GM23338 (cell line): ENCODE results near the gene RNF223. TPM values are rescaled to one million over a fixed set of nuclear protein-coding genes. Genes with fewer than 3 reads are reported as not detected.

Source experiments
- ATAC-seq: fragments of 200-7000 bp; cut with Tn5 transposase; 3 replicates; pipeline ENCODE4 v1.9.1; 2020
- DNase-seq: peaks from one replicate; pipeline ENCODE4 v3.0.0-alpha.2; 2015; ENCODE audit warnings: low spot score
- H2AFZ ChIP-seq: fragments of 200-600 bp; sonication (generic); 2 replicates; pipeline ENCODE4 v1.8.0; 2016; ENCODE audit warnings: antibody characterized with exemption, mild to moderate bottlenecking, moderate library complexity
- H3F3A ChIP-seq: fragments of 200-600 bp; sonication (generic); replicated peaks from 2 replicates; pipeline ENCODE4 v1.8.0; 2017; ENCODE audit warnings: antibody characterized with exemption, mixed run types, low read depth
- H3K27ac ChIP-seq: fragments of 200-600 bp; sonication (generic); 2 replicates; pipeline ENCODE4 v1.6.1; 2016; ENCODE audit warnings: low read depth
- H3K27me3 ChIP-seq: fragments of 200-600 bp; sonication (generic); 2 replicates; pipeline ENCODE4 v1.8.0; 2016; ENCODE audit warnings: mild to moderate bottlenecking, mixed run types, moderate library complexity; ENCODE audit not compliant: insufficient read depth
- H3K36me3 ChIP-seq: fragments of 200-600 bp; sonication (generic); 2 replicates; pipeline ENCODE4 v1.8.0; 2016; ENCODE audit warnings: mild to moderate bottlenecking; ENCODE audit not compliant: insufficient read depth
- H3K4me1 ChIP-seq: fragments of 200-600 bp; sonication (generic); 2 replicates; pipeline ENCODE4 v1.8.0; 2016; ENCODE audit warnings: mild to moderate bottlenecking, moderate library complexity; ENCODE audit not compliant: insufficient read depth
- H3K4me2 ChIP-seq: fragments of 200-600 bp; sonication (generic); 2 replicates; pipeline ENCODE4 v1.7.1; 2017; ENCODE audit warnings: mixed run types
- H3K4me3 ChIP-seq: fragments of 200-600 bp; sonication (generic); 2 replicates; pipeline ENCODE4 v1.6.1; 2016; ENCODE audit warnings: mixed run types
- H3K79me2 ChIP-seq: fragments of 200-600 bp; sonication (generic); replicated peaks from 2 replicates; pipeline ENCODE4 v1.8.0; 2017; ENCODE audit warnings: mild to moderate bottlenecking; ENCODE audit not compliant: insufficient read depth
- H3K9me2 ChIP-seq: fragments of 200-600 bp; sonication (generic); 2 replicates; pipeline ENCODE4 v1.8.0; 2017; ENCODE audit not compliant: insufficient read depth
- H4K20me1 ChIP-seq: fragments of 200-600 bp; sonication (generic); replicated peaks from 2 replicates; pipeline ENCODE4 v1.8.0; 2017; ENCODE audit warnings: mild to moderate bottlenecking; ENCODE audit not compliant: insufficient read depth
- H3K27ac Mint-ChIP-seq: 2 replicates; pipeline ENCODE4 v1.8.0; 2020; ENCODE audit warnings: inconsistent platforms, mild to moderate bottlenecking, moderate library complexity, mixed read lengths
- H3K27me3 Mint-ChIP-seq: 3 replicates; pipeline ENCODE4 v1.8.0; 2022; ENCODE audit warnings: low read depth, mild to moderate bottlenecking, moderate library complexity, mixed read lengths, inconsistent platforms; ENCODE audit not compliant: insufficient read depth, poor library complexity
- H3K36me3 Mint-ChIP-seq: 3 replicates; pipeline ENCODE4 v1.8.0; 2021; ENCODE audit warnings: low read depth, mild to moderate bottlenecking, inconsistent platforms, moderate library complexity, mixed read lengths
- H3K4me1 Mint-ChIP-seq: 3 replicates; pipeline ENCODE4 v1.8.0; 2020; ENCODE audit warnings: mild to moderate bottlenecking, inconsistent platforms, mixed read lengths
- H3K4me3 Mint-ChIP-seq: 3 replicates; pipeline ENCODE4 v1.8.0; 2021; ENCODE audit warnings: moderate library complexity, mild to moderate bottlenecking, inconsistent platforms, mixed read lengths
- H3K9me3 Mint-ChIP-seq: 3 replicates; pipeline ENCODE4 v1.8.0; 2020; ENCODE audit warnings: moderate library complexity, mild to moderate bottlenecking, inconsistent platforms, mixed read lengths
- CREB1 ChIP-seq: fragments of 250-450 bp; sonication (Bioruptor Pico); IDR thresholded peaks from 2 replicates; pipeline ENCODE4 v1.5.0; 2020; ENCODE audit warnings: low read depth, mild to moderate bottlenecking, moderate library complexity
- EZH2 ChIP-seq: fragments of 200-600 bp; sonication (generic); IDR thresholded peaks from one replicate; pipeline ENCODE4 v1.8.0; 2017; ENCODE audit warnings: antibody characterized with exemption, mild to moderate bottlenecking, low read depth; ENCODE audit not compliant: unreplicated experiment
- EZH2phosphoT487 ChIP-seq: fragments of 200-600 bp; sonication (generic); IDR thresholded peaks from one replicate; pipeline ENCODE4 v1.8.1; 2018; ENCODE audit warnings: antibody characterized with exemption; ENCODE audit not compliant: unreplicated experiment
- JUNB ChIP-seq: IDR thresholded peaks from one replicate; pipeline ENCODE4 v1.6.1; 2016; ENCODE audit warnings: antibody characterized with exemption; ENCODE audit not compliant: unreplicated experiment
- NANOG ChIP-seq: IDR thresholded peaks from 2 replicates; pipeline ENCODE4 v1.6.1; 2016; ENCODE audit warnings: antibody characterized with exemption, borderline replicate concordance
- POLR2AphosphoS5 ChIP-seq: IDR thresholded peaks from 2 replicates; pipeline ENCODE4 v1.6.1; 2016; ENCODE audit warnings: antibody characterized with exemption, low read depth
- STAT1 ChIP-seq: IDR thresholded peaks from one replicate; pipeline ENCODE4 v1.6.1; 2016; ENCODE audit warnings: antibody characterized with exemption; ENCODE audit not compliant: unreplicated experiment
- ZNF114 ChIP-seq: fragments of 250-450 bp; sonication (Bioruptor Pico); IDR thresholded peaks from 2 replicates; pipeline ENCODE4 v1.5.0; 2020; ENCODE audit warnings: mild to moderate bottlenecking, moderate library complexity
- ZNF331 ChIP-seq: fragments of 250-450 bp; sonication (Bioruptor Pico); IDR thresholded peaks from 2 replicates; pipeline ENCODE4 v1.5.0; 2020; ENCODE audit warnings: low read depth, mild to moderate bottlenecking, moderate library complexity
- polyA plus RNA-seq: library from polyadenylated mRNA; unstranded; fragments of >200 nt; fragmentation: Nextera tagmentation; extraction: Ambion mirVana; gene quantifications from 2 replicates; pipeline ENCODE4 v1.2.1, GENCODE V29; 2016
- total RNA-seq: library from RNA; depleted of rRNA; stranded (reverse); fragments of >200 nt; shearing (Covaris generic); gene quantifications from 2 replicates; pipeline ENCODE4 v1.2.3, GENCODE V29; 2014
- TF ChIP-seq, protein P1 (sequence below): fragments of 250-450 bp; sonication (Bioruptor Pico); IDR thresholded peaks from 2 replicates; pipeline ENCODE4 v1.5.0; 2020; ENCODE audit warnings: mild to moderate bottlenecking, moderate library complexity
- TF ChIP-seq, protein P2 (sequence below): IDR thresholded peaks from one replicate; pipeline ENCODE4 v1.6.1; 2018; ENCODE audit warnings: antibody characterized with exemption; ENCODE audit not compliant: unreplicated experiment
- TF ChIP-seq, protein P3 (sequence below), 2 experiments: fragments of 200-600 bp in 1 of 2; sonication (generic) in 1 of 2; conservative IDR thresholded peaks; 2 replicates each; pipeline versions ENCODE4 v1.5.1 to v1.6.1; 2016 to 2017; ENCODE audit warnings: antibody characterized with exemption in 2 of 2, low read depth in 2 of 2, mild to moderate bottlenecking in 2 of 2, moderate library complexity in 1 of 2
- TF ChIP-seq, protein P4 (sequence below): IDR thresholded peaks from 2 replicates; pipeline ENCODE4 v1.6.1; 2016; ENCODE audit warnings: antibody characterized with exemption

Gene RNF223
- total and polyA plus RNA-seq, 2 experiments from 2014 or later, result not detected

DNA sequence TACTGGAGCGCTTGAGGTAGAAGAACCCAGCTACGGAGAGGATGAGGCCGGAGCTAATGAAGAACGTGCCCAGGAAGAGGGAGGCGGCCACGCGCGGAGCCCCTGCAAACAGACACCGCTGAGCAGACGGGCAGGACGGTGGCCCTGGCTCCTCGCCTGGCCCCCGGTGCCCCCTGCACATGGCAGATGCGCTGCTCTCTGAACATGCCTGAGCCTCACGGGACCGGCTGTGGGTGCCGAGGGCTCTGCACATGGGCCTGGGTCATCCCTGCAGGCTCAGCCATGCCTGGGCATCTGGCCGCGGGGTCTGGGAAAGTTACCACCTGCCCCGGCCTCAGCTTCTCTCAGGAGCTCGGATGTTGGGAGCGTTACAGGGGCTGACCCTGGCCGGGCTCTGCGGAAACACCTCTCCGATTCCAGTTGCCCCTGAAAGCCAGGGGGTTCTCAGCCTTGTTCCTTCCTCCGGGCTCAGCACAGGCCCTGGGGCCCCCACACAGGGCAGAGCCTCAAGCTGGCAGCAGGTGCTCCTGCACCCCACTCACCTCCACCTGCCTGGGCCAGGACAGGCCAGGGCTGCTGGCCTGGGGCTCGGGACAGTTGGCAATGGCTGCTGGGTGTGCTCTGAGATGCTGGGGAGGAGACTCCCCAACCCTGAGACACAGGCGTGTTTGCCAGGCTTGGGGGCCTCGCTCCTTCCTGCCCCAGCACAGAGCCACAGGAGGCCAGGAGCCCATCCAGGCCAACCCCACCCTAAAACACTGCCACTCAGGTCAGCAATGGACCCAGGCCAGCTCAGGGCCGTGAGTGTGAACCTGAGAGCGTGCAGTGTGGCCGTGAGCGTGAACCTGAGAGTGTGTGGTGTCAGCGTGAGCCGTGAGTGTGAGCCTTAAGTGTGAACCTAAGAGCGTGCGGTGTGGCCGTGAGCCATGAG is 12.1 kb upstream of the RNF223 start:
- H3K27ac ChIP-seq, result no peak overlapping the region
- no peaks in the 10 kb centered on the region for H4K20me1 ChIP-seq
- H3K36me3 Mint-ChIP-seq, result no peaks in the 10 kb centered on the region
- H3K9me2 ChIP-seq, result no peaks in the 10 kb centered on the region
- no peaks in the 10 kb centered on the region for H3K9me3 Mint-ChIP-seq
- no peak overlapping the region for H2AFZ ChIP-seq
- DNase-seq (no peak), ATAC-seq (no peak)
- no peak overlapping the region for H3K27ac Mint-ChIP-seq
- TF ChIP-seq CREB1 (CRISPR knock-in tag) (no peak), EZH2phosphoT487 (no peak), NANOG (no peak), ZNF114 (CRISPR knock-in tag) (no peak), EZH2 (no peak), ZNF331 (CRISPR knock-in tag) (no peak), STAT1 (no peak), JUNB (no peak), POLR2AphosphoS5 (no peak)
- TF ChIP-seq, protein P1, sequence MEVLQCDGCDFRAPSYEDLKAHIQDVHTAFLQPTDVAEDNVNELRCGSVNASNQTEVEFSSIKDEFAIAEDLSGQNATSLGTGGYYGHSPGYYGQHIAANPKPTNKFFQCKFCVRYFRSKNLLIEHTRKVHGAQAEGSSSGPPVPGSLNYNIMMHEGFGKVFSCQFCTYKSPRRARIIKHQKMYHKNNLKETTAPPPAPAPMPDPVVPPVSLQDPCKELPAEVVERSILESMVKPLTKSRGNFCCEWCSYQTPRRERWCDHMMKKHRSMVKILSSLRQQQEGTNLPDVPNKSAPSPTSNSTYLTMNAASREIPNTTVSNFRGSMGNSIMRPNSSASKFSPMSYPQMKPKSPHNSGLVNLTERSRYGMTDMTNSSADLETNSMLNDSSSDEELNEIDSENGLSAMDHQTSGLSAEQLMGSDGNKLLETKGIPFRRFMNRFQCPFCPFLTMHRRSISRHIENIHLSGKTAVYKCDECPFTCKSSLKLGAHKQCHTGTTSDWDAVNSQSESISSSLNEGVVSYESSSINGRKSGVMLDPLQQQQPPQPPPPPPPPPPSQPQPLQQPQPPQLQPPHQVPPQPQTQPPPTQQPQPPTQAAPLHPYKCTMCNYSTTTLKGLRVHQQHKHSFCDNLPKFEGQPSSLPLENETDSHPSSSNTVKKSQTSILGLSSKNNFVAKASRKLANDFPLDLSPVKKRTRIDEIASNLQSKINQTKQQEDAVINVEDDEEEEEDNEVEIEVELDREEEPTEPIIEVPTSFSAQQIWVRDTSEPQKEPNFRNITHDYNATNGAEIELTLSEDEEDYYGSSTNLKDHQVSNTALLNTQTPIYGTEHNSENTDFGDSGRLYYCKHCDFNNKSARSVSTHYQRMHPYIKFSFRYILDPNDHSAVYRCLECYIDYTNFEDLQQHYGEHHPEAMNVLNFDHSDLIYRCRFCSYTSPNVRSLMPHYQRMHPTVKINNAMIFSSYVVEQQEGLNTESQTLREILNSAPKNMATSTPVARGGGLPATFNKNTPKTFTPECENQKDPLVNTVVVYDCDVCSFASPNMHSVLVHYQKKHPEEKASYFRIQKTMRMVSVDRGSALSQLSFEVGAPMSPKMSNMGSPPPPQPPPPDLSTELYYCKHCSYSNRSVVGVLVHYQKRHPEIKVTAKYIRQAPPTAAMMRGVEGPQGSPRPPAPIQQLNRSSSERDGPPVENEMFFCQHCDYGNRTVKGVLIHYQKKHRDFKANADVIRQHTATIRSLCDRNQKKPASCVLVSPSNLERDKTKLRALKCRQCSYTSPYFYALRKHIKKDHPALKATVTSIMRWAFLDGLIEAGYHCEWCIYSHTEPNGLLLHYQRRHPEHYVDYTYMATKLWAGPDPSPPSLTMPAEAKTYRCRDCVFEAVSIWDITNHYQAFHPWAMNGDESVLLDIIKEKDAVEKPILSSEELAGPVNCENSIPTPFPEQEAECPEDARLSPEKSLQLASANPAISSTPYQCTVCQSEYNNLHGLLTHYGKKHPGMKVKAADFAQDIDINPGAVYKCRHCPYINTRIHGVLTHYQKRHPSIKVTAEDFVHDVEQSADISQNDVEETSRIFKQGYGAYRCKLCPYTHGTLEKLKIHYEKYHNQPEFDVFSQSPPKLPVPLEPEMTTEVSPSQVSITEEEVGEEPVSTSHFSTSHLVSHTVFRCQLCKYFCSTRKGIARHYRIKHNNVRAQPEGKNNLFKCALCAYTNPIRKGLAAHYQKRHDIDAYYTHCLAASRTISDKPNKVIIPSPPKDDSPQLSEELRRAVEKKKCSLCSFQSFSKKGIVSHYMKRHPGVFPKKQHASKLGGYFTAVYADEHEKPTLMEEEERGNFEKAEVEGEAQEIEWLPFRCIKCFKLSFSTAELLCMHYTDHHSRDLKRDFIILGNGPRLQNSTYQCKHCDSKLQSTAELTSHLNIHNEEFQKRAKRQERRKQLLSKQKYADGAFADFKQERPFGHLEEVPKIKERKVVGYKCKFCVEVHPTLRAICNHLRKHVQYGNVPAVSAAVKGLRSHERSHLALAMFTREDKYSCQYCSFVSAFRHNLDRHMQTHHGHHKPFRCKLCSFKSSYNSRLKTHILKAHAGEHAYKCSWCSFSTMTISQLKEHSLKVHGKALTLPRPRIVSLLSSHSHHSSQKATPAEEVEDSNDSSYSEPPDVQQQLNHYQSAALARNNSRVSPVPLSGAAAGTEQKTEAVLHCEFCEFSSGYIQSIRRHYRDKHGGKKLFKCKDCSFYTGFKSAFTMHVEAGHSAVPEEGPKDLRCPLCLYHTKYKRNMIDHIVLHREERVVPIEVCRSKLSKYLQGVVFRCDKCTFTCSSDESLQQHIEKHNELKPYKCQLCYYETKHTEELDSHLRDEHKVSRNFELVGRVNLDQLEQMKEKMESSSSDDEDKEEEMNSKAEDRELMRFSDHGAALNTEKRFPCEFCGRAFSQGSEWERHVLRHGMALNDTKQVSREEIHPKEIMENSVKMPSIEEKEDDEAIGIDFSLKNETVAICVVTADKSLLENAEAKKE, result no peak
- TF ChIP-seq, protein P2, sequence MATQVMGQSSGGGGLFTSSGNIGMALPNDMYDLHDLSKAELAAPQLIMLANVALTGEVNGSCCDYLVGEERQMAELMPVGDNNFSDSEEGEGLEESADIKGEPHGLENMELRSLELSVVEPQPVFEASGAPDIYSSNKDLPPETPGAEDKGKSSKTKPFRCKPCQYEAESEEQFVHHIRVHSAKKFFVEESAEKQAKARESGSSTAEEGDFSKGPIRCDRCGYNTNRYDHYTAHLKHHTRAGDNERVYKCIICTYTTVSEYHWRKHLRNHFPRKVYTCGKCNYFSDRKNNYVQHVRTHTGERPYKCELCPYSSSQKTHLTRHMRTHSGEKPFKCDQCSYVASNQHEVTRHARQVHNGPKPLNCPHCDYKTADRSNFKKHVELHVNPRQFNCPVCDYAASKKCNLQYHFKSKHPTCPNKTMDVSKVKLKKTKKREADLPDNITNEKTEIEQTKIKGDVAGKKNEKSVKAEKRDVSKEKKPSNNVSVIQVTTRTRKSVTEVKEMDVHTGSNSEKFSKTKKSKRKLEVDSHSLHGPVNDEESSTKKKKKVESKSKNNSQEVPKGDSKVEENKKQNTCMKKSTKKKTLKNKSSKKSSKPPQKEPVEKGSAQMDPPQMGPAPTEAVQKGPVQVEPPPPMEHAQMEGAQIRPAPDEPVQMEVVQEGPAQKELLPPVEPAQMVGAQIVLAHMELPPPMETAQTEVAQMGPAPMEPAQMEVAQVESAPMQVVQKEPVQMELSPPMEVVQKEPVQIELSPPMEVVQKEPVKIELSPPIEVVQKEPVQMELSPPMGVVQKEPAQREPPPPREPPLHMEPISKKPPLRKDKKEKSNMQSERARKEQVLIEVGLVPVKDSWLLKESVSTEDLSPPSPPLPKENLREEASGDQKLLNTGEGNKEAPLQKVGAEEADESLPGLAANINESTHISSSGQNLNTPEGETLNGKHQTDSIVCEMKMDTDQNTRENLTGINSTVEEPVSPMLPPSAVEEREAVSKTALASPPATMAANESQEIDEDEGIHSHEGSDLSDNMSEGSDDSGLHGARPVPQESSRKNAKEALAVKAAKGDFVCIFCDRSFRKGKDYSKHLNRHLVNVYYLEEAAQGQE, result no peak
- TF ChIP-seq, protein P3, sequence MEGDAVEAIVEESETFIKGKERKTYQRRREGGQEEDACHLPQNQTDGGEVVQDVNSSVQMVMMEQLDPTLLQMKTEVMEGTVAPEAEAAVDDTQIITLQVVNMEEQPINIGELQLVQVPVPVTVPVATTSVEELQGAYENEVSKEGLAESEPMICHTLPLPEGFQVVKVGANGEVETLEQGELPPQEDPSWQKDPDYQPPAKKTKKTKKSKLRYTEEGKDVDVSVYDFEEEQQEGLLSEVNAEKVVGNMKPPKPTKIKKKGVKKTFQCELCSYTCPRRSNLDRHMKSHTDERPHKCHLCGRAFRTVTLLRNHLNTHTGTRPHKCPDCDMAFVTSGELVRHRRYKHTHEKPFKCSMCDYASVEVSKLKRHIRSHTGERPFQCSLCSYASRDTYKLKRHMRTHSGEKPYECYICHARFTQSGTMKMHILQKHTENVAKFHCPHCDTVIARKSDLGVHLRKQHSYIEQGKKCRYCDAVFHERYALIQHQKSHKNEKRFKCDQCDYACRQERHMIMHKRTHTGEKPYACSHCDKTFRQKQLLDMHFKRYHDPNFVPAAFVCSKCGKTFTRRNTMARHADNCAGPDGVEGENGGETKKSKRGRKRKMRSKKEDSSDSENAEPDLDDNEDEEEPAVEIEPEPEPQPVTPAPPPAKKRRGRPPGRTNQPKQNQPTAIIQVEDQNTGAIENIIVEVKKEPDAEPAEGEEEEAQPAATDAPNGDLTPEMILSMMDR (conservative IDR thresholded peaks at IDR 0.05; ENCODE audit: low read depth in 2 of 2), result no peak
- TF ChIP-seq, protein P4, sequence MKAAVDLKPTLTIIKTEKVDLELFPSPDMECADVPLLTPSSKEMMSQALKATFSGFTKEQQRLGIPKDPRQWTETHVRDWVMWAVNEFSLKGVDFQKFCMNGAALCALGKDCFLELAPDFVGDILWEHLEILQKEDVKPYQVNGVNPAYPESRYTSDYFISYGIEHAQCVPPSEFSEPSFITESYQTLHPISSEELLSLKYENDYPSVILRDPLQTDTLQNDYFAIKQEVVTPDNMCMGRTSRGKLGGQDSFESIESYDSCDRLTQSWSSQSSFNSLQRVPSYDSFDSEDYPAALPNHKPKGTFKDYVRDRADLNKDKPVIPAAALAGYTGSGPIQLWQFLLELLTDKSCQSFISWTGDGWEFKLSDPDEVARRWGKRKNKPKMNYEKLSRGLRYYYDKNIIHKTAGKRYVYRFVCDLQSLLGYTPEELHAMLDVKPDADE, result no peak
- no peak overlapping the region for H3K4me3 Mint-ChIP-seq
- peaks cover 7% of the 10 kb centered on the region for H3K27me3 Mint-ChIP-seq
- no peak overlapping the region for H3K4me2 ChIP-seq
- no peak overlapping the region for H3K4me3 ChIP-seq
- no peaks in the 10 kb centered on the region for H3F3A ChIP-seq
- H3K79me2 ChIP-seq, result no peaks in the 10 kb centered on the region
- no peaks in the 10 kb centered on the region for H3K36me3 ChIP-seq
- no peaks in the 10 kb centered on the region for H3K4me1 Mint-ChIP-seq
- H3K27me3 ChIP-seq, result no peaks in the 10 kb centered on the region
- H3K4me1 ChIP-seq, result no peaks in the 10 kb centered on the region
